Hematopoietic multipotent progenitor cell (in vitro differentiated cells): ENCODE data around the gene SNRNP35. TPM values are rescaled to one million over a fixed set of nuclear protein-coding genes. Genes with fewer than 3 reads are reported as not detected.
"Not testable (repeated sequence)": the region's sequence is repeated elsewhere in the genome, so short reads cannot be mapped to it uniquely, and the experiment has no call there.

Experiments
- DNase-seq, 3 donors: peaks; one replicate each; pipeline ENCODE4 v3.0.0-alpha.2; 2011 to 2015; ENCODE audit warnings: low read depth in 2 of 3, low spot score in 2 of 3
- total RNA-seq: library from RNA; depleted of rRNA; stranded (reverse); fragments of >200 nt; gene quantifications from one replicate; pipeline ENCODE4 v1.2.3, GENCODE V29; 2012

Gene SNRNP35, protein sequence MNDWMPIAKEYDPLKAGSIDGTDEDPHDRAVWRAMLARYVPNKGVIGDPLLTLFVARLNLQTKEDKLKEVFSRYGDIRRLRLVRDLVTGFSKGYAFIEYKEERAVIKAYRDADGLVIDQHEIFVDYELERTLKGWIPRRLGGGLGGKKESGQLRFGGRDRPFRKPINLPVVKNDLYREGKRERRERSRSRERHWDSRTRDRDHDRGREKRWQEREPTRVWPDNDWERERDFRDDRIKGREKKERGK
- total RNA-seq = 27.7 TPM

DNA sequence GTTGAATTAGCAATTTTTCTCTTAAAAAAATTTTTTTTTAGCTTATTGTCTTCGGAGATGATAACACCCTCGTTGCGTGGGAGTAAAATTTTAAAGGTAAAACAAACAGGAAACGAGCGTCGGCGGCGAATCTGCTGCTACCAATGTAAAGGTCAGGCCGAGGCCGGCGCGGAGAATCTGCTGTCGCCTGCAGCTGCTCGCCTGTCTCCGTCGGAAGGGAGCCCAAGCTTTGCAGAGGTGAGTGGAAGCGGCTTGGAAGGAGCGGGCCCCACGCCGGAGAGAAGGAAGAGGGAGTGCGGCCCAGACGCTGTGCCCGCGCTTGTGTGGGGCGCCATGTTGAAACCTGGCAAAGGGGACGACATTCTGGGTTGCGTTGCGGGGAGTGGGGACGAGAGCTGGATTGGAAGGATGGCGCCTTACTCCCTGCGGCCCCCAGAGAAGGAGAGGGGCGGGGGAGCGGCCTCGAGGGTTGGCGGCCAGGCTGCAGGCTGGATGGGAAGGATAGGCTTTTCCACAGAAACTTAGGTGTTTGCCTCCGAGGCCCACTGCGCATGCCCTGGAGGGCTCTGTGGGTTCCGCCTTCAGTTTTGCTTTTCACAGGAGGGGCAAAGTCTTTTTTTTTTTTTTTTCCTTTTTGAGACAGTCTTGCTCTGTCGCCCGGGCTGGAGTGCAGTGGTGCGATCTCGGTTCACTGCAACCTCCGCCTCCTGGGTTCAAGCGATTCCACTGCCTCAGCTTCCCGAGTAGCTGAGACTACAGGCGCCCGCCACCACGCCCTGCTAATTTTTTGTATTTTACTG lies at the start of gene SNRNP35:
SNRNP35 (plus strand) TSS at position 160 of the 800 bp plus-strand sequence. CDS start 7,402 bp downstream, outside the sequence.
- DNase-seq = peak; percentile 90 to 92 (median 91)

DNA sequence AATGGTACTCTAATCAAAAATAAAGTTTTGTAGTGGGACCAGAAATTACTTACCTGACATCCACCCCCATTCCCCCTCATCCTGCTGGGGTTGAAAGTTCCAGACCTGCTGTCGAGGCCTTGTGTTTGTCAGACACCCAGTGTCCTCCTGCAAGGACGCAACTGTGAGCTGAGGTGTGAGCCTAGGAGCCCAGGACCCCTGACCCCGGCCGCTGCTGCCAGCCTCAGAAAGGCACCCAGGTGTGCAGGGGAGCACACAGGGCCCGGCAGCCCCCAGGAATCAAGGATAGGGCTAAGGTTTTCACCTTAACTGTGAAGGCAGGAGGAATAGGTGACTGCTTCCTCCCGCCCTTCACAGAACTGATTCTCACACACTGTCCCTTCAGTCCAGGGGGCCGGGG lies 49.3 kb upstream of the SNRNP35 start:
- DNase-seq = not testable (repeated sequence)

DNA sequence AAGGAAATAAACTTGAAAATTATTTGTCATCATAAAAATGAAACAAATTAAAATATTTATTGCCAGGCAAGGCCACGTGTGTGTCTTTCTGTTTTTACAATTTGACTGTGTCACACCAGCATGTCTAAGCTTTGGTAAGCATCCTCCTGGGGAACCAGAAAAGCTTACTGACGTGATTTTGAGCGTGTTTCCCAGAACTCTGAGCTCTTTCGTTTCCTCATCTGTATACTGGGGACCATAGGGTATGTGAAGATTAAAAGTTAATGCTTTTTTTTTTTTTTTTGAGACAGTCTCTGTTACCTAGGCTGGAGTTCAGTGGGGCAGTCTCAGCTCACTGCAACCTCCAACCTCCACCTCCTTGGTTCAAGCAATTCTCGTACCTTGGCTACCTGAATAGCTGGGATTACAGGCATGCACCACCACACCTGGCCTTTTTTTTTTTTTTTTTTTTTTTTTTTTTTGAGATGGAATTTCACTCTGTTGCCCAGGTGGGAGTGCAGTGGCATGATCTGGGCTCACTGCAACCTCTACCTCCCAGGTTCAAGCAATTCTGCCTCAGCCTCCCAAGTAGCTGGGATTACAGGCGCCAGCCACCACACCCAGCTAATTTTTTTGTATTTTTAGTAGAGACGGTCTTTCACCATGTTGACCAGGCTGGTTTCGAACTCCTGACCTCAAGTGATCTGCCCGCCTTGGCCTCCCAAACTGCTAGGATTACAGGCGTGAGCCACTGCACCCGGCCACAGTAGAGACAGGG lies 48.5 kb upstream of the SNRNP35 start:
- not testable (repeated sequence) for DNase-seq

DNA sequence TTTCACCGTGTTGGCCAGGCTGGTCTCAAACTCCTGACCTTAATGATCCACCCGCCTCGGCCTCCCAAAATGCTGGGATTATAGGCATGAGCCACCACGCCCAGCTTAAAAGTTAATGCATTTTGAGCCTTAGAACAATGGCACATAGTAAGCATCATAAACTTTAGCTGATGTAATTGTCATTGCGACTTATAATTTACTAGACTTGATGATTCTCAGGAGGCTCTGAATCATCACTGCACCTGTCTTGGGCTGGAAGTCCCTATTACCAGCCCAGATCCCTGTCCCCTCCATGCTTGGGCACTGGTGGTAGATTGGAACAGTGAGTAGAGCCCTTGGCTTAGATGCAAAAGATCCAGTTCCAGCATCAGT lies 47.9 kb upstream of the SNRNP35 start:
- DNase-seq = no peak

DNA sequence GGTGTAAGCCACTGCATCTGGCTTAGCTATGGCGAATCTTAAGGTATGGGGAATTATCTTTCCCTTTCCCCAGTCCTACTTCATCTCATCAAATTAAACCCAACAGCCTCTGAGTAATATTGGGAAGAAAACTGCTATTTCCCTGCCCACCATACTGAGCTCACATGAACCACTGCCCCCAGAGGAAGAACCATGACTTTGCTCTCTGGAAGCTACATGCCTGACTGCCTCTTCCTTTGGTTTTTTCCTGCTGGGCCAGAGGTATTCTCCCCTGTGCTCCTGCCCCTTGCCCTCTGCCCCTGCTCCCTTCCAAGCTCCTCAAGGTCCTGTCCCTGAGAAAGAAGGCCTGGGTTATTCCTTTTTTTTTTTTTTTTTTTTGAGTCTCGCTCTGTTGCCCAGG lies 36.6 kb upstream of the SNRNP35 start:
- no peak for DNase-seq

DNA sequence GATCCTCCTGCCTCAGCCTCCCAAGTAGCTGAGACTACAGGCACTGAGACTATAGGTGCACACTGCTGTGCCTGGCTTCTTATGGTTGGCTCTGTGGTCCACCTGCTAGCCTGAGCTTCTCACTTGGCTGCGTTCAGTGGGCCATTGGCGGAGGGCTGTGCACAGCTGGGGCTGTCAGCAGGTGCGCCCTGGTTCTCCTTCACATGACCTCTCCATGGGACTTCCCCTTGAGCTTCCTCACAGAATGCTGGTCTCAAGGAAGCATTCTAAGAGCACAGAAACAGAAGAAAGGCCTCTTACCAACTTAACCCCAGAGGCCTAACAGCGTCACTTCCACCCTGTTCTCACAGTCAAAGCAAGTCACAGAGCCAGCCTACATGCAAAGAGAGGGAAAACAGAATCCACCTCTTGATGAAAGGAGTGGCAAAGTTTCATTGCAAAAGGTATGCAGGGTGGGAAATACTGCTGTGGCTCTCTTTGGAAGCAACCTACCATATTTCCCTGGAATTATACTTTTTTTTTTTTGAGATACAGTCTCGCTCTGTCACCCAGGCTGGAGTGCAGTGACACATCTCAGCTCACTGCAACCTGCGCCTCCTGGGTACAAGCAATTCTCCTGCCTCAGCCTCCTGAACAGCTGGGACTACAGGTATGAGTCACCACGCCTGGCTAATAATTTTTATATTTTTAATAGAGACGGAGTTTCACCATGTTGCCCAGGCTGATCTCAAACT lies 30.7 kb upstream of the SNRNP35 start:
- DNase-seq = peak in 1 of 3 donors; percentile 36

DNA sequence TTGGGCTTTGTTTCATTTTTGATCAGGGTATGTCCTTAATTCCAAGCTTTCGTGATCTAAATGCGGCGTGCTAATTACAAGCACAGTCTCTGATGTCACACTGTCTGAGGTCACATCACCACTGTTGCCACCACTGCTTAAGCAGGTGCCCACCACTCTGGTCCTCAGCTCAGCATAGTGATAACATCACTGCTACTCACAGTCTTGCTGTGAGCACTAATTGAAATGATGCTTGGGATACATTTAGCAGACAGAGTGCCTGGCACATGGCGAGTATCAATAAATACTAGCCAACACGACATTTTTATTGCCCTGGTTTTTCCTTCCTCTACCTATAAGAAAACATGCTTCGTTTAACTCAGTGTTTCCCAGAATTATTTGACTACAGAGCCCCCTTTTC lies 29.3 kb upstream of the SNRNP35 start:
- DNase-seq = no peak

DNA sequence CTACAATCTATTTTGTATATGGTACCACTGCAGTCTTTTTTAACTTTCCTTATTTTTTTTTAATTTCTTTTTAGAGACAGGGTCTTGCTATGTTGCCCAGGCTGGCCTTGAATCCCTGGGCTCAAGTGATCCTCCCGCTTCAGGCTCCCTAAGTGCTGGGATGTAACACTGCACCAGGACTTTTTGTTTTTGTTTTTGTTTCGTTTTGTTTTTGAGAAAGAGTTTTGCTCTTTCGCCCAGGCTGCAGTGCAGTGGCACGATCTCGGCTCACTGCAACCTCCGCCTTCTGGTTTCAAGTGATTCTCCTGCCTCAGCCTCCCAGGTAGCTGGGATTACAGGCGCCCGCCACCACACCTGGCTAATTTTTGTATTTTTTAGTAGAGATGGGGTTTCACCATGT lies 28.8 kb upstream of the SNRNP35 start:
- DNase-seq = not testable (repeated sequence)

DNA sequence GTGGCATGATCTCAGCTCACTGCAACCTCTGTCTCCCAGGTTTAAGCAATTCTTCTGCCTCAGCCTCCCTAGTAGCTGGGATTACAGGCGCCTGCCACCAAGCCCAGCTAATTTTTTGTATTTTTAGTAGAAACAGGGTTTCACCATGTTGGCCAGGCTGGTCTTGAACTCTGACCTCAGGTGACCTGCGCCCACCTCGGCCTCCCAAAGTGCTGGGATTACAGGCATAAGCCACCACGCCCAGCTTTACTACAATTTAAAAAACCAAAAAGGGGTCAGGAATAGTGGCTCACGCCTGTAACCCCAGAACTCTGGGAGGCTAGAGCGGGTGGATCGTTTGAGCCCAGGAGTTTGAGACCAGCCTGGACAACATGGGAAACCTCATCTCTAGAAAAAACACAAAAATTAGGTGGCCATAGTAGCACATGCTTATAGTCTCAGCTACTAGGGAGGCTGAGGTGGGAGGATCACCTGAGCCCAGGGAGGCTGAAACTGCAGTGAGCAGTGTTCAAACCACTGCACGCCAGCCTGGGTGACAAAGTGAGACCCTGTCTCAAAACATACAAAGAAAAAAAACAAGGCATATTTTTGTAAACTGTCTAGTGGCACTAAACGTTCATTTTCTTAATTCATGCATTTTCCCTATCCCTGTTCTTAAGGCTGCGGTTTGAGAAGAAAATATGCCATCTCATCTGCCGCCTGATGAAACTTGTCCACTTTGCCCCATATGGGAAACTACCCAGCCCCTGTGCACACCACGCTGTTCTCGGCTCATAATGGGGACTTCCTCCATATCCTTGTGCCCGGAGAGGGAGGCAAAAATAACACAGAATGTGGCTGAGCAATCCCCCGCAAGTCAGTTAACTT lies 25.8 kb upstream of the SNRNP35 start:
- peak in 2 of 3 donors; percentile 71 to 79 for DNase-seq

DNA sequence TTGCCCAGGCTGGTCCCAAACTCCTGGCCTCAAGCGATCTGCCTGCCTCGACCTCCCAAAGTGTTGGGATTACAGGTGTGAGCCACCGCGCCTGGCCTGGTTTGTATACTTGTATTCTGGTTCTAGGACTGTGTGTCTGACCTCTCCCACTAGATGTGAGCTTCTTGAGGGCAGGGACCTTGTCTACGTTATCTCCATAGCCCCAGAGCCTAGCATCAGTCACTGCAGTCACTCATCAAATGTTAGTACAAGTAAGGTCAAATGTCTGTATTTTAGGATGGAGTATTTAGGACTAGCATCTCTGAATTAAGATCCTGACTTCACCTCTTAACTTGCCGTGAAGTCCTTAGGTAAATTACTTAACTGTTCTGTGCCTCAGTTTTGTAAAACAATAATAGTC lies 24.3 kb upstream of the SNRNP35 start:
- no peak for DNase-seq

DNA sequence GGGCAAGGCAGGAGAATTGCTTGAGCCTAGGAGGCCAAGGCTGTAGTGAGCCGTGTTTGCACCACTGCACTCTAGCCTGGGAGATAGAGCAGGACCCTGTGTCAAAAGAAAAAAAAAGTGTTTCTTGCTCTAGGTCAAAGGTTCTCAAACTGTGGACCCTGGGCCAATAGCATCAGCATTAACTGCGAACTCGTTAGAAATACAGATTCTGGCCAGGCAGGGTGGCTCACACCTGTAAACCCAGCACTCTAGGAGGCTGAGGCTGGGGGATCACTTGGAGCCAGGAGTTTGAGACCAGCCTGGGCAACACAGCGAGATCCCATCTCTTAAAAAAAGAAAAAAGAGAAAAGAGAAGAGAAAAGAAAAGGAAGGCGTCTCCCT lies 22.3 kb upstream of the SNRNP35 start:
- DNase-seq = no peak

DNA sequence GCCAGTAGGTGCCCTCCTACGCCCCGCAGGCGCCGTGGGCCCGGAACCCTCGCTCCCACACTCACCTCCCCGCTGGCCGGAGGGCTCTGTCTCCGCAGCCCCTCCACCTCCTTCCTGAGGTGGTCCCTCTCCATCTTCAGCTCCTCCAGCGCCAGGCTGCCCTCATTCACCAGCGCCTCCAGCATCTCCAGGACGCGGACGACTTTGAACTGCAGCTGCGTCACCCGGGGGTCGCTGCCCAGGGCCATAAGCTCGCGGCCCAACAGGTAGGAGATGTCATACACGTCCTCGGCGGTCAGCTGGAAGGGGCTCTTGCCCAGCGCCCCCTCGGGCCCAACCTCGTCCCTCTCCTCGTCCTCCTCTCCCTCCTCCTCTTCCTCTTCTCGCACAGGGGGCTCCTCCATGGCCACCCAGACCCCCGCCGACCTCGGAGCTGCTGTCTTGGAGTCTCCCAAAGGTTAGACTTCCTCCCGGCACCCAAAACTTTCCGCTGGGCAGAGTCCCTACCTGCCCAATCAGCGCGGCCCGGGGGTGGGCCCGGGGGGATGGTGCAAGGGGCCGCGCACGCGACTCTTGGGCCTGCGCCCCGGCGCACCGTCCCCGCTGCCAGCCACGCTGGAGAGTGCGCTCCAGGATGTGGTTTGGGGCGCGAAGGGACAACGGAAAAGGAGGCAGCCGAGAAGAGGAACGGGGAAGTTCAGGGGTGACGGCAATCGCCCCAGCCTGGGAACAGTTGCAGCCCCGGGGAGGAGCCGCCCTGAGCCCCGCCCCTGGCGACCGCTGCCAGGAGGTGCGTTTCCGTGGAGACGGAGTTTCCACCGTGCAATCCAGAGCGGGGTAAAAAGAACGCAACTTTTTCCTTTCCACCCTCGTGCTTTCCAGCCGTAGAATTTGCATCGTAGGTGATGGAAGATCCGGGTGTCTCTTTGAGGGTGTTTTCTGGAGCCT lies 21.6 kb upstream of the SNRNP35 start, which contains the start of gene RILPL2:
RILPL2 (minus strand) TSS at position 668 of the 948 bp plus-strand sequence; CDS start at position 404, 264 bp downstream.
- peak; percentile 76 to 95 (median 95) for DNase-seq

DNA sequence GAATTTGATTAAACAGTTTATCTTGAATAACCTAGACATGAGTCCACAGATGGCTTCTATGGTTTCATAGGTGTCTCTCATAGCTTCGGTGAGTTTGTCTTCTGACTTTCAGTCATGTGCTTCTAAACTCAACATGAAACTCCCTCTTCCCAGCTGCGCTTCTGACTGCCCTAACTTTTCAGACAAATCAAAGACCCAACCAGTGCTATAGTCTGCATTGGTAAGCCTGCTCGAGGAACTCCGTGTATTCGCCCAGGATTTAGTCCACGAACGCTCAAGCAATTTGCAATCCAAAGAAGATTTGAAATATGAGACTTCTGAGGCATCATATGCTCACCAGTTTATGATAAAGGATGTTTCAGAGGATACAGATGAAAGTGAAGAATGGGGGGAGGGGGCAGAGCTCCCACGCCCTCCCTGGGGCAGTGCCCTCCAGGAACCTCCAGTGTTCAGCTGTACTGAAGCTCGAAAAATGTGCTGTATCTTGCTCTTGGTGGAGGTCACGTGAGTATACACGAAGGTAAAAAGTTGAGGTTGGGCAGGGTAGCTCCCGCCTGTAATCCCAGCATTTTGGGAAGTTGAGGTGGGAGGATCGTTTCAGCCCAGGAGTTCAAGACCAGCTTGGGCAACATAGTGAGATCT lies 16.3 kb upstream of the SNRNP35 start:
- DNase-seq = no peak

DNA sequence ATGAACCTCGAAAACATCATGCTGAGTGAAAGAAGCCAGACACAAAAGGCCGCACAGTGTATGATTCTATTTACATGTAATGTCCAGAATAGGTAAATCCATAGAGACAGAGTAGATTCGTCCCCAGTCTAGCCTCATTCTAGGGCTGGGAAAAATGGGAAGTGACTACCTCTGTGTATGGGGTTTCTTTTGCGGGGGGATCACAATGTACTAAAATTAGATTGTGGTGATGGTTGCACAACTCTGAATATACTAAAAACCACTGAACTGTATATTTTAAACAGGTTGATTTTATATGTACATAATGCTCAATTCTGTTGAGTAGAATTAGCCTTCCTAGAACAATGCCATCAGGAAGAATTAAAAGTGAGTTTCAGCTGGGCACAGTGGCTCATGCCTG lies 15.2 kb upstream of the SNRNP35 start:
- DNase-seq = no peak

DNA sequence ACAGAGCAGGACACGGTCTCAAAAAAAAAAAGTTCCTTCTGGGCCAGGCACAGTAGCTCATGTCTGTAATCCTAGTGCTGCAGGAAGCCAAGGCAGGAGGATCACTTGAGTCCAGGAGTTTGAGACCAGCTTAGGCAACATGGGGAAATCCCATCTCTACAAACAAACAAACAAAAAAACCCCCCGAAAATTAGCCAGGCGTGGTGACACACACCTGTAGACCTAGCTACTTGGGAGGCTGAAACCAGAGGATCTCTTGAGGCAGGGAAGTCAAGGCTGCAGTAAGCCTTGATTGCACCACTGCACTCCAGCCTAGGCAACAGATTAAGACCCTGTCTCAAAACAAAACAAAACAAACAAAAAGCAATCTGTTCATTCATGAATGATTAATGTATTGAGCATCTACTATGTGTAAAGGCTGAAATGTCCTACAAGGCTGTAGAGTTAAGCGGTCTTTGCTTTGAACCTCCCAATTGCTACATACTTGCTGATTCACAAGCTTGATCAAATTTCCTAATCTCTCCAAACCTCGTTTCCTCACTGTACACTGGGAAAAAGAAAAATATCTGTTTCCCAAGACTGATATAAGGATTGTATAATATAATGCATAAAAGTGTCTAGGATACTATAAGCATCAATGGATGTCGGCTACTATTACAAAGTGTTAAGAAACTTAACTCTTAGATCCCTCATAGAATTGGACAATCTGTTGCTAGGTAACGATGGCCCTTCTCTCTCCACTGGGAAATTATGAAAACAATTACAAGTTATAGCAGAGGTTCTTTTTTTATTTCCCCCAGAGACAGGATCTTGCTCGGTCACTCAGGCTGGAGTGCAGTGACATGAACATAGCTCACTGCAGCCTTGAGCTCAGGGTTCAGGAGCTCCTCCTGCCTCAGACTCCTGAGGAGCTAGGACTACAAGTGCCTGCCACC lies 13.6 kb upstream of the SNRNP35 start:
- no peak for DNase-seq

DNA sequence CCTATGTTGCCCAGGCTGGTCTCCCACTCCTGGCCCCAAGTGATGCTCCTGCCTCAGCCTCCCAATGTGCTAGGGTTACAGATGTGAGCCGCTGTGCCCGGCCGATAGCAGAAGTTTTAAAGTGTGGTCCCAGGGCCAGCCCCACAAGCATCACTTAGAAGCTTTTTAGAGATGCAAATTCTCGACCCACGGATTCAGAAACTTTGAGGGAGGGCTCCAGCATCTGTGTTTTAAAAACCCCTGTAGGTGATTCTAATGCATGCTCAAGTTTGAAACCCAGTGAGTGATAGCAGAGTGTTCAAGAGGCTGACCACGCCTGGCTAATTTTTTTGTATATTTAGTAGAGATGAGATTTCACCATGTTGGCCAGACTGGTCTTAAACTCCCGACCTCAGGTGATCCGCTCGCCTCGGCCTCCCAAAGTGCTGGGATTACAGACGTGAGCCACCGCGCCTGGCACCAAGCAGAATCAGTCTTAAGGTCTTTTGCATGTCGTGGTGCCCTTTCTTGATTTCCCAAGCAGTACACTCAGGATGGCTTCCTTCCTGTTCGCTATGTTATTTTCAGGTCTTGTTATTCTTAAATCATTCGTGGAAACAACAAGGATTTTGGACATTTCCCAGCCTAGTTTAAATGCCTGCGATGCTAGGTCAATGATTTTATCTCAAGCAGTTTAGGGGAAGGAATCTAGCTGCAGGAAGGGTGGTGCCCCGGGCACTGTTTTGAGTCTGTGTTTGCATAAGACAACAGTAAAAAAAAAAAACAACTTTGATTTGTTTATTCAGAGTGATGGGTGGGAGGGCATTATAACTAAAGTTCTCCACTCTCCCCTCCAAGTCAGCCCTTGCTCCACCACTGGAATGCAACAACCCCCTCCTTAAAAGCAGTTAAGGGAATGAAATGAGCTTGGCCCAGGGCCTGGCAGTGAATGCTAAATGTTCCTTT lies 12.3 kb upstream of the SNRNP35 start:
- DNase-seq = no peak
